C4-2B (cell line): ENCODE measurements around the gene PRR5.

Source experiments
- H3K27ac ChIP-seq: fragments of 450-650 bp; 2 replicates; pipeline ENCODE4 v1.5.1; 2017
- CTCF ChIP-seq: fragments of 450-650 bp; conservative IDR thresholded peaks from 2 replicates; pipeline ENCODE4 v1.5.1; 2017; ENCODE audit warnings: mild to moderate bottlenecking
- ZFX ChIP-seq: fragments of 450-650 bp; IDR thresholded peaks from 2 replicates; pipeline ENCODE4 v1.6.1; 2017

Gene PRR5

GRCh38 chr22:44682556-44683168 is 19.3 kb upstream of the PRR5 start:
- no peak for TF ChIP-seq ZFX
- no peak overlapping the region for H3K27ac ChIP-seq

GRCh38 chr22:44683237-44683636 is 18.8 kb upstream of the PRR5 start:
- H3K27ac ChIP-seq: no peak overlapping the region
- TF ChIP-seq ZFX (no peak), CTCF (no peak)

- TF ChIP-seq CTCF: no peak
- TF ChIP-seq ZFX: no peak
- peak overlapping the region; percentile 34; the same call in 1 of the 2 replicates for H3K27ac ChIP-seq
Measured at GRCh38 chr22:44683881-44684280, 18.1 kb upstream of the PRR5 start.

GRCh38 chr22:44684506-44685383 is 17.3 kb upstream of the PRR5 start:
- H3K27ac ChIP-seq: peak overlapping the region; percentile 34
- no peak for TF ChIP-seq ZFX
- TF ChIP-seq CTCF: peak; percentile 99

- H3K27ac ChIP-seq: peak overlapping the region; percentile 34
- TF ChIP-seq ZFX: no peak
- no peak for TF ChIP-seq CTCF
Measured at GRCh38 chr22:44685384-44686056, 16.5 kb upstream of the PRR5 start.

GRCh38 chr22:44686873-44687600 is 15.0 kb upstream of the PRR5 start:
- no peak overlapping the region for H3K27ac ChIP-seq
- no peak for TF ChIP-seq CTCF
- TF ChIP-seq ZFX: no peak

- no peak for TF ChIP-seq ZFX
- TF ChIP-seq CTCF: no peak
- H3K27ac ChIP-seq: no peak overlapping the region
Measured at GRCh38 chr22:44689173-44689572, 12.8 kb upstream of the PRR5 start.
